ENCODE results near the gene TLN1.

The TLN1 gene

GRCh38 chr9:35756275-35757225 is 24.6 kb upstream of the TLN1 start:
- peak; percentile 72 for TF ChIP-seq CTCF (IDR thresholded peaks at IDR 0.05; ENCODE audit: low read depth, low read length)
- DNase-seq (ENCODE audit: low read depth in 2 of 2), result peak; percentile 32 to 35
- H3K4me3 ChIP-seq (replicated peaks in 1 of 2; ENCODE audit: low read depth in 2 of 2, low read length in 2 of 2), result peak overlapping the region; percentile 26 to 39

- no peak for TF ChIP-seq CTCF (IDR thresholded peaks at IDR 0.05; ENCODE audit: low read depth, low read length)
- DNase-seq (ENCODE audit: low read depth in 2 of 2), result no peak
- no peak overlapping the region for H3K4me3 ChIP-seq (replicated peaks in 1 of 2; ENCODE audit: low read depth in 2 of 2, low read length in 2 of 2)
These were observed 23.1 kb upstream of the TLN1 start for GRCh38 chr9:35755071-35755470.

- TF ChIP-seq CTCF (IDR thresholded peaks at IDR 0.05; ENCODE audit: low read depth, low read length), result no peak
- no peak for DNase-seq (ENCODE audit: low read depth in 2 of 2)
- H3K4me3 ChIP-seq (replicated peaks in 1 of 2; ENCODE audit: low read depth in 2 of 2, low read length in 2 of 2), result no peak within 1 kb of the TSS
These were observed 22.3 kb upstream of the TLN1 start, which contains the start of gene MSMP for GRCh38 chr9:35754264-35754663. Gene MSMP, minus strand, starts transcription at chr9:35754276. Its CDS starts 147 bp downstream, at chr9:35754129.

- no peak for TF ChIP-seq CTCF (IDR thresholded peaks at IDR 0.05; ENCODE audit: low read depth, low read length)
- DNase-seq (ENCODE audit: low read depth in 2 of 2), result no peak
- H3K4me3 ChIP-seq (replicated peaks in 1 of 2; ENCODE audit: low read depth in 2 of 2, low read length in 2 of 2), result no peak overlapping the region
These were observed 21.5 kb upstream of the TLN1 start for GRCh38 chr9:35753466-35753865.

- peak overlapping the region; percentile 83 to 87 for H3K4me3 ChIP-seq (replicated peaks in 1 of 2; ENCODE audit: low read depth in 2 of 2, low read length in 2 of 2)
- no peak for TF ChIP-seq CTCF (IDR thresholded peaks at IDR 0.05; ENCODE audit: low read depth, low read length)
- no peak for DNase-seq (ENCODE audit: low read depth in 2 of 2)
These were observed 18.2 kb upstream of the TLN1 start for GRCh38 chr9:35750256-35750531.

- DNase-seq (ENCODE audit: low read depth in 2 of 2), result no peak
- TF ChIP-seq CTCF (IDR thresholded peaks at IDR 0.05; ENCODE audit: low read depth, low read length), result no peak
- peak overlapping the region; percentile 83 to 87 for H3K4me3 ChIP-seq (replicated peaks in 1 of 2; ENCODE audit: low read depth in 2 of 2, low read length in 2 of 2)
These were observed 17.7 kb upstream of the TLN1 start for GRCh38 chr9:35749515-35750255.
